Placental epithelial cell (primary cell): ENCODE data around the gene CRIP3. TPM values are rescaled to one million over a fixed set of nuclear protein-coding genes. Genes with fewer than 3 reads are reported as not detected.

ENCODE experiments used
- small RNA-seq: library from RNA; depleted of rRNA; stranded (forward); fragments of <200 nt; gene quantifications from one replicate; pipeline ENCODE3, GENCODE V24; 2012
- total RNA-seq: library from RNA; depleted of rRNA; stranded (reverse); fragments of >200 nt; gene quantifications from 2 replicates; pipeline ENCODE4 v1.2.3, GENCODE V29; 2012

The CRIP3 gene, protein sequence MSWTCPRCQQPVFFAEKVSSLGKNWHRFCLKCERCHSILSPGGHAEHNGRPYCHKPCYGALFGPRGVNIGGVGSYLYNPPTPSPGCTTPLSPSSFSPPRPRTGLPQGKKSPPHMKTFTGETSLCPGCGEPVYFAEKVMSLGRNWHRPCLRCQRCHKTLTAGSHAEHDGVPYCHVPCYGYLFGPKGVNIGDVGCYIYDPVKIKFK
- 2.4 TPM in 1 of 2 replicates, not detected in the other for total RNA-seq

DNA sequence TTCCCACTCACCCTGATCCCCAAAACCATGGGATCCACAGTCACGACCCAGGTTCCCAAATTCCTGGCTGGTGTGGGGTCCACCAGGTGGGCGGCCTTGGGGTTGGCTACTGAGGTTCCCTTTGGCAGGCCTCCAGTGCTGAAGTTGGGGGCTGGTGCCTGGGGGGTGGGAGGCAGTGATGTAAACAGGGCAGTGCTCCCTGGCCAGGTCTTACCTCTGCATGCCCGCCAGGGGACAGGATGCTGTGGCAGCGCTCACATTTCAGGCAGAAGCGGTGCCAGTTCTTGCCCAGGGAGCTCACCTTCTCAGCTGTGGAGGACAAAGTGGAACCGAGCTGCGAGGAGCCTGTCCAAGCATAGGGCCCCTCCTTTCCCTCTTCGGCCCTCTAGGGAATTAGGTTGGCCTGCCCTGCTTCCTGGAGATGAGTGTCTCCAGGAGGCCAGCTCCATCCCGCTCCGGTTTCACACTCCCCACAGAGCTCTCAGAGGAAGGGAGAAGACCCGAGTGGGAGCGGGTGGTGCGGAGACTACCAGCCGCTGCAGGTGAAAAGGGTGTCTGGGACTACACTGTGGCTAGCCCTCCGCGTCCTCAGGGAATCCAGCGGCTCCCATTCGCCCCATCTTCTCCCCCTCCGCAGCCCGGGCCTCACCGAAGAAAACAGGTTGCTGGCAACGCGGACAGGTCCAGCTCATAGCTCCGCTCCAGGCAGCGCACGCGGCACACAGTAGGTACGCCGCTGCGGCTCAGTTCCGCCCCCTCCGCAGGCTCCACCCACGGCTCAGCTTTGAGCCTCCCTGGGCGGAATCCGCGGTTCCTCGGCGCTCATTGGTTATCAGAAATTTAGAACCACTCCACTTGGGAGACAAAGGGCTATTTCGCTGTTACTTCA, at the start of gene CRIP3:
CRIP3 (minus strand) TSS at position 726 of the 889 bp plus-strand sequence; CDS start at position 692, 34 bp downstream.

GRCh38 chr6:43297644-43298564, 10.7 kb downstream of the CRIP3 start, which contains the start of gene SLC22A7:
SLC22A7 (plus strand) TSS chr6:43298260; CDS start chr6:43298359, 99 bp downstream.

Small RNA genes lying within 50 kb of the gene (small RNA-seq; reads per million reads assigned to genes)
- not detected for gene RPL12P47

Other genes with a start within 250 kb of the CRIP3 start
- 22.8 and 28.1 TPM in 2 replicates for gene MRPL2, start 249.4 kb downstream of the CRIP3 start, total RNA-seq
- gene KLC4, start 249.2 kb downstream of the CRIP3 start, total RNA-seq = 40.0 and 41.2 TPM in 2 replicates
- 844 and 868 TPM in 2 replicates for gene PTK7, start 232.5 kb downstream of the CRIP3 start, total RNA-seq
- gene SRF, start 137.6 kb downstream of the CRIP3 start, total RNA-seq = 11.8 and 34.7 TPM in 2 replicates
- 32.0 and 40.4 TPM in 2 replicates for gene CUL9, start 126.6 kb downstream of the CRIP3 start, total RNA-seq
- 42.8 and 62.0 TPM in 2 replicates for gene DNPH1, start 79.3 kb downstream of the CRIP3 start, total RNA-seq
- gene TTBK1, start 65.3 kb downstream of the CRIP3 start, total RNA-seq = under 0.01 TPM in 1 of 2 replicates, not detected in the other
- not detected in 2 replicates for gene SLC22A7, start 10.6 kb downstream of the CRIP3 start, total RNA-seq
- 20.8 and 25.6 TPM in 2 replicates for gene ZNF318, start 60.8 kb upstream of the CRIP3 start, total RNA-seq
- gene ABCC10, start 118.7 kb upstream of the CRIP3 start, total RNA-seq = 24.0 and 28.3 TPM in 2 replicates
- 6.8 and 11.0 TPM in 2 replicates for gene DLK2, start 146.7 kb upstream of the CRIP3 start, total RNA-seq
- gene TJAP1, start 168.7 kb upstream of the CRIP3 start, total RNA-seq = 19.0 and 19.6 TPM in 2 replicates
- gene LRRC73, start 201.5 kb upstream of the CRIP3 start, total RNA-seq = 0.54 and 2.0 TPM in 2 replicates
- 97.8 and 122 TPM in 2 replicates for gene YIPF3, start 208.1 kb upstream of the CRIP3 start, total RNA-seq
- 23.9 and 27.7 TPM in 2 replicates for gene POLR1C, start 208.3 kb upstream of the CRIP3 start, total RNA-seq